Measurements from ENCODE around the gene KIAA0825.

DNA sequence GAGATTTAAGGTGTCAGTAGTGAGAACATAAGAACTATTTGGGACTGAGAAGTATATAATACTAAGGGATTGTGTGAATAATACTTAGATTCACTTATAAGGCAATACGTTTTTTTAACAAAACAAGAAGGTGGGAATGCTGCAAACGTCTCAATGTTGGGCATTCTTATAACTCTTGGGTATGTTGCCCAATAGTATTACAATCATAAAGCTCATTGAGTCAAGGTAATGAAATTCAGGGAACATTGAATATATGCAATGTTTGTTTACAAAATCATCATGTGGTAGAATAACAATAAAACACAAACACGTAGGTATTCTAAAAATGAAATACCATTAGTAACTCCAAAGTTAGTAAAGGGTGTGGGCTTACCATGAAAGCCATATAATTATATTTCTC, 400.7 kb downstream of the KIAA0825 start:
- TF ChIP-seq, protein P1, sequence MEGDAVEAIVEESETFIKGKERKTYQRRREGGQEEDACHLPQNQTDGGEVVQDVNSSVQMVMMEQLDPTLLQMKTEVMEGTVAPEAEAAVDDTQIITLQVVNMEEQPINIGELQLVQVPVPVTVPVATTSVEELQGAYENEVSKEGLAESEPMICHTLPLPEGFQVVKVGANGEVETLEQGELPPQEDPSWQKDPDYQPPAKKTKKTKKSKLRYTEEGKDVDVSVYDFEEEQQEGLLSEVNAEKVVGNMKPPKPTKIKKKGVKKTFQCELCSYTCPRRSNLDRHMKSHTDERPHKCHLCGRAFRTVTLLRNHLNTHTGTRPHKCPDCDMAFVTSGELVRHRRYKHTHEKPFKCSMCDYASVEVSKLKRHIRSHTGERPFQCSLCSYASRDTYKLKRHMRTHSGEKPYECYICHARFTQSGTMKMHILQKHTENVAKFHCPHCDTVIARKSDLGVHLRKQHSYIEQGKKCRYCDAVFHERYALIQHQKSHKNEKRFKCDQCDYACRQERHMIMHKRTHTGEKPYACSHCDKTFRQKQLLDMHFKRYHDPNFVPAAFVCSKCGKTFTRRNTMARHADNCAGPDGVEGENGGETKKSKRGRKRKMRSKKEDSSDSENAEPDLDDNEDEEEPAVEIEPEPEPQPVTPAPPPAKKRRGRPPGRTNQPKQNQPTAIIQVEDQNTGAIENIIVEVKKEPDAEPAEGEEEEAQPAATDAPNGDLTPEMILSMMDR (IDR thresholded peaks at IDR 0.05; ENCODE audit: borderline replicate concordance, extremely low read depth, low read length, poor library complexity, severe bottlenecking): no peak
- no peak for TF ChIP-seq EZH2 (IDR thresholded peaks at IDR 0.05; ENCODE audit: borderline replicate concordance, low read depth, low read length, severe bottlenecking)
